ENCODE data around the gene PHACTR3.

The PHACTR3 gene

GRCh38 chr20:59866338-59866737 lies 262.0 kb downstream of the PHACTR3 start:
- no peak for TF ChIP-seq CTCF (IDR thresholded peaks at IDR 0.05)

- no peak for TF ChIP-seq CTCF (IDR thresholded peaks at IDR 0.05)
Observed at GRCh38 chr20:59871096-59871495, 266.8 kb downstream of the PHACTR3 start.

GRCh38 chr20:59873409-59873808 lies 269.1 kb downstream of the PHACTR3 start:
- no peak for TF ChIP-seq CTCF (IDR thresholded peaks at IDR 0.05)

- TF ChIP-seq CTCF (IDR thresholded peaks at IDR 0.05), result no peak
Observed at GRCh38 chr20:59880198-59880597, 275.9 kb downstream of the PHACTR3 start.

- no peak for TF ChIP-seq CTCF (IDR thresholded peaks at IDR 0.05)
Observed at GRCh38 chr20:59884494-59884893, 280.2 kb downstream of the PHACTR3 start.

GRCh38 chr20:59888050-59888449 lies 283.7 kb downstream of the PHACTR3 start:
- no peak for TF ChIP-seq CTCF (IDR thresholded peaks at IDR 0.05)

GRCh38 chr20:59891581-59891980 lies 287.2 kb downstream of the PHACTR3 start:
- TF ChIP-seq CTCF (IDR thresholded peaks at IDR 0.05), result no peak

- TF ChIP-seq CTCF (IDR thresholded peaks at IDR 0.05), result no peak
Observed at GRCh38 chr20:59895908-59896307, 291.6 kb downstream of the PHACTR3 start.

Data from LNCAP (cell line).